MM.1S (cell line): ENCODE results near the gene REG1A.

Source experiments
- CTCF ChIP-seq: fragments of 300-600 bp; sonication (generic); IDR thresholded peaks from 2 replicates; pipeline ENCODE4 v1.5.1; 2016; ENCODE audit warnings: antibody characterized with exemption, low read length, mixed read lengths
- EZH2 ChIP-seq: fragments of 300-600 bp; sonication (generic); optimal IDR thresholded peaks from 2 replicates; pipeline ENCODE3; 2017; ENCODE audit warnings: low read depth, mild to moderate bottlenecking, antibody characterized with exemption, low read length, mixed read lengths

GRCh38 chr2:79171348-79171958 lies 51.2 kb downstream of the REG1A start:
- TF ChIP-seq CTCF (no peak), EZH2 (no peak)
